Common myeloid progenitor, CD34-positive (primary cell): ENCODE measurements around the gene SLC16A10.

ENCODE experiments used
- CTCF ChIA-PET: fragments of 350-600 bp; sonication (Branson Sonifier 250); formaldehyde crosslinking; loops from one replicate; lab custom pipeline; 2021; ENCODE audit warnings: antibody characterized with exemption; lab: Charles Lee
- POLR2A ChIA-PET: fragments of 350-600 bp; sonication (Branson Sonifier 250); formaldehyde crosslinking; loops from one replicate; lab custom pipeline; 2021; ENCODE audit warnings: antibody characterized with exemption; lab: Charles Lee
- DNase-seq, 3 donors: peaks; one replicate each; pipeline versions ENCODE4 v3.0.0 to v3.0.0-alpha.2; 2013
- H3K27ac ChIP-seq, 2 experiments: 1 replicate in 1 of 2; 2 replicates in 1 of 2; pipeline ENCODE4 v1.7.0; 2013; ENCODE audit warnings: inconsistent platforms in 2 of 2, low read length in 2 of 2, mild to moderate bottlenecking in 2 of 2, low read depth in 1 of 2, moderate library complexity in 1 of 2; ENCODE audit not compliant: severe bottlenecking in 2 of 2, insufficient read depth in 1 of 2, poor library complexity in 1 of 2
- H3K27me3 ChIP-seq, 5 experiments: replicated peaks in 2 of 5; 1 replicate in 3 of 5; 2 replicates in 2 of 5; pipeline versions ENCODE4 v1.6.1 to v1.7.0; 2013; ENCODE audit warnings: low read length in 4 of 5, mild to moderate bottlenecking in 2 of 5, moderate library complexity in 2 of 5, inconsistent platforms in 1 of 5; ENCODE audit not compliant: insufficient read depth in 5 of 5, control insufficient read depth in 4 of 5
- H3K36me3 ChIP-seq, 4 experiments: 1 replicate in 2 of 4; 2 replicates in 2 of 4; pipeline versions ENCODE4 v1.6.1 to v1.7.0; 2013; ENCODE audit warnings: low read length in 3 of 4, control low read depth in 1 of 4, mild to moderate bottlenecking in 1 of 4; ENCODE audit not compliant: control insufficient read depth in 4 of 4, insufficient read depth in 4 of 4
- H3K4me1 ChIP-seq, 4 experiments: 1 replicate in 3 of 4; 2 replicates in 1 of 4; pipeline versions ENCODE4 v1.6.1 to v1.7.1; 2013; ENCODE audit warnings: low read length in 3 of 4, mild to moderate bottlenecking in 3 of 4, control low read depth in 1 of 4, inconsistent platforms in 1 of 4, moderate library complexity in 1 of 4; ENCODE audit not compliant: control insufficient read depth in 4 of 4, insufficient read depth in 4 of 4; ENCODE audit errors: control extremely low read depth in 1 of 4
- H3K4me3 ChIP-seq, 7 experiments: 1 replicate in 4 of 7; 2 replicates in 3 of 7; pipeline versions ENCODE4 v1.5.1 to v1.7.0; 2013; ENCODE audit warnings: mild to moderate bottlenecking in 7 of 7, low read length in 6 of 7, moderate library complexity in 6 of 7, inconsistent platforms in 2 of 7, low read depth in 2 of 7, control low read depth in 1 of 7; ENCODE audit not compliant: insufficient read depth in 4 of 7, control insufficient read depth in 1 of 7; ENCODE audit errors: extremely low read depth in 1 of 7
- H3K9me3 ChIP-seq, 5 experiments: 1 replicate in 4 of 5; 2 replicates in 1 of 5; pipeline versions ENCODE4 v1.6.1 to v1.7.1; 2013; ENCODE audit warnings: low read length in 4 of 5, mild to moderate bottlenecking in 2 of 5, inconsistent platforms in 1 of 5, low read depth in 1 of 5, moderate library complexity in 1 of 5; ENCODE audit not compliant: control insufficient read depth in 4 of 5, insufficient read depth in 2 of 5; ENCODE audit errors: control extremely low read depth in 1 of 5
- WGBS: methylation state at CpG from one replicate; pipeline ENCODE4 v1.1.5; 2013; ENCODE audit not compliant: insufficient coverage; 5-methylcytosine and 5-hydroxymethylcytosine counted together

The SLC16A10 gene

GRCh38 chr6:111098597-111098996 lies 11.3 kb downstream of the SLC16A10 start:
- CTCF ChIA-PET = no interaction called here
- Histone ChIP-seq H3K4me1 (no peaks in the 10 kb centered on the region), H3K27ac (no peak overlapping the region), H3K9me3 (peaks cover 0 to 4% (median 0%) of the 10 kb centered on the region in 5 experiments), H3K36me3 (no peaks in the 10 kb centered on the region), H3K27me3 (no peaks in the 10 kb centered on the region), H3K4me3 (no peak overlapping the region)
- POLR2A ChIA-PET = no interaction called here
- DNase-seq = no peak
- WGBS = 90% methylated on average over 2 of the region's 2 CpGs

DNA sequence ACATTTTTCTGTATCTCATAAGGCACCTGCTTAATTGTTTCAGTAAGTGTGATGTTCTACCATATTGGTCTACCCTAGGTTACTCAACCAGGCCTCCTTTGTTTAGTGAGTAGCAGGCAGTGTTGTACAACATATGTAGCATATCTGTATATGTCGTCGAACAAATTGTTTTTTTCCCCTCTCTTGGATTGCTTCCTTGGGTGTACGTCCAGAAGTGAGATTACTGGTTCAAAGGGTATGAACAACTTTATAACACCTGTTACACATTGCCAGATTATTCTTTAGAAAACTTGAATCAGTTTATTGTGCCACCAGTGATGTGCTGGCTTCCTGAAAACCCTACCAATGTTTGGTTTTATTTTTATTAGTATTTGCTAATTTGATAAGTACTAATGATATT lies 14.7 kb downstream of the SLC16A10 start:
- Histone ChIP-seq H3K36me3 (no peaks in the 10 kb centered on the region), H3K27ac (no peak overlapping the region), H3K27me3 (no peaks in the 10 kb centered on the region), H3K4me1 (no peaks in the 10 kb centered on the region), H3K9me3 (peaks cover 0 to 5% (median 0%) of the 10 kb centered on the region in 5 experiments), H3K4me3 (no peak overlapping the region)
- no CpG with 5 or more reads among the region's 3 CpGs for WGBS
- POLR2A ChIA-PET = no interaction called here
- no peak for DNase-seq
- CTCF ChIA-PET = interaction anchor here (1.0 kb wide), 1 partner anchor 44 kb away, joined by 3 read pairs; no protein-coding TSS in a partner anchor

DNA sequence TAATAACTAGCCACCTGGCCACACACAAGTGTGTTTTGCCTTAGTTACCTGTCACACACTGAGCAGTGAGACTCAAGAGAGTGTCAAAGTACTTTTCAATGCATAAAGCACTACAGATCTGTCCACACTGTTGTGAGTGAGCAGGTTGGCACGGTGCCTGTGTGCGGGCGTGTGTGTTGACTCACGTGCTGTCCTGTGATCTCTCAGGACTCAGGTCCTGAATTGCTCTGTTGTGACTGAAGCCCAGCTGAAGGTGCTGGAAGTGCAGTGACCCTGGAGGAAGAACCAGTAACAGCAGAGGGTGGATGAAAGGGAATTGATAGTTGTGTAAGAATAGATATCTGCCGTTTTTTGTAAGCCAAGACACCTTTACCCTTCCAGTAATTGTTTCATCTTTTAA lies 18.3 kb downstream of the SLC16A10 start:
- H3K4me1 ChIP-seq = peaks cover 0 to 7% (median 3%) of the 10 kb centered on the region in 4 experiments
- no peaks in the 10 kb centered on the region for H3K36me3 ChIP-seq
- ChIA-PET POLR2A (no interaction called here), CTCF (no interaction called here)
- peak in 1 of 3 donors; percentile 20 for DNase-seq
- peaks cover 0 to 13% (median 4%) of the 10 kb centered on the region in 5 experiments for H3K9me3 ChIP-seq
- no peaks in the 10 kb centered on the region for H3K27me3 ChIP-seq
- H3K4me3 ChIP-seq = no peak overlapping the region
- no peak overlapping the region for H3K27ac ChIP-seq
- WGBS = 91% methylated on average over 4 of the region's 5 CpGs

GRCh38 chr6:111107589-111107988 lies 20.3 kb downstream of the SLC16A10 start:
- no CpG with 5 or more reads among the region's 1 CpG for WGBS
- ChIA-PET POLR2A (no interaction called here), CTCF (no interaction called here)

GRCh38 chr6:111110036-111110435 lies 22.7 kb downstream of the SLC16A10 start:
- CTCF ChIA-PET = no interaction called here

More at GRCh38 chr6:111107589-111107988, 20.3 kb downstream of the SLC16A10 start:
- H3K27me3 ChIP-seq = no peaks in the 10 kb centered on the region
- no peak for DNase-seq
- H3K36me3 ChIP-seq = no peaks in the 10 kb centered on the region
- H3K4me3 ChIP-seq = no peak overlapping the region
- no peak overlapping the region for H3K27ac ChIP-seq
- peaks cover 0 to 13% (median 4%) of the 10 kb centered on the region in 5 experiments for H3K9me3 ChIP-seq
- peaks cover 0 to 9% (median 3%) of the 10 kb centered on the region in 4 experiments for H3K4me1 ChIP-seq

GRCh38 chr6:111113336-111114086 lies 26.2 kb downstream of the SLC16A10 start:
- ChIA-PET POLR2A (no interaction called here), CTCF (no interaction called here)
- peak; percentile 22 to 69 (median 58) for DNase-seq
- H3K4me1 ChIP-seq = peaks cover 6 to 29% (median 16%) of the 10 kb centered on the region in 4 experiments
- no peak overlapping the region for H3K27ac ChIP-seq
- H3K27me3 ChIP-seq = no peaks in the 10 kb centered on the region
- peaks cover 0 to 2% (median 0%) of the 10 kb centered on the region in 5 experiments for H3K9me3 ChIP-seq
- no peak overlapping the region for H3K4me3 ChIP-seq
- 28% methylated on average over 6 of the region's 7 CpGs for WGBS
- H3K36me3 ChIP-seq = no peaks in the 10 kb centered on the region

More at GRCh38 chr6:111110036-111110435, 22.7 kb downstream of the SLC16A10 start:
- 7% methylated on average over 3 of the region's 3 CpGs for WGBS
- no peaks in the 10 kb centered on the region for H3K27me3 ChIP-seq
- DNase-seq = peak; percentile 46 to 65 (median 47)
- POLR2A ChIA-PET = no interaction called here
- H3K27ac ChIP-seq = no peak overlapping the region
- no peaks in the 10 kb centered on the region for H3K36me3 ChIP-seq
- H3K4me1 ChIP-seq = peaks cover 6 to 29% (median 16%) of the 10 kb centered on the region in 4 experiments
- H3K9me3 ChIP-seq = peaks cover 0 to 13% (median 4%) of the 10 kb centered on the region in 5 experiments
- no peak overlapping the region for H3K4me3 ChIP-seq

DNA sequence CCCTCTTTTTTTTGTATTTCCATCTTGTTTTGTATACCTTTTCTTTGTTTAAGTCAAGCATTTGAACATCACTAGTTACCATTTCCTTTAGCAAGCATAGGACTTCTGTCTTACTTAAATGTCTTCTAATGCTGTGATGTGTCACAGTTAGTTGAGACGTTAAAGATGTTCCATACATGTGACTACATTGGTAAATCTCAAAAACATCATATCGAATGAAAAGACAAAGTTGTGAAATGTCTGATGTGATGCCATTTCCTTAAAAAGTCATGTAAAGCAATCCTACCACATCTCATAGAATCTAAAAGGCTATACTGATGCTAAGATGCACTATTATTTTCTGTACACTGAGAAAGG lies 26.8 kb downstream of the SLC16A10 start:
- no peak overlapping the region for H3K27ac ChIP-seq
- no CpG with 5 or more reads among the region's 2 CpGs for WGBS
- DNase-seq = peak in 2 of 3 donors; percentile 51 to 62
- H3K9me3 ChIP-seq = peaks cover 0 to 2% (median 0%) of the 10 kb centered on the region in 5 experiments
- peak overlapping the region in 1 of 7 experiments; percentile 13 for H3K4me3 ChIP-seq
- CTCF ChIA-PET = no interaction called here
- H3K27me3 ChIP-seq = no peaks in the 10 kb centered on the region
- H3K4me1 ChIP-seq = peaks cover 6 to 29% (median 16%) of the 10 kb centered on the region in 4 experiments
- H3K36me3 ChIP-seq = no peaks in the 10 kb centered on the region
- POLR2A ChIA-PET = no interaction called here
